ENCODE measurements around the gene PSMB10. TPM values are rescaled to one million over a fixed set of nuclear protein-coding genes. Genes with fewer than 3 reads are reported as not detected.

The PSMB10 gene
- total RNA-seq, 1 experiment from 2014 or later = 24.5 TPM

- H3K27ac ChIP-seq (ENCODE audit: insufficient read length, low read depth, low read length) = no peak within 1 kb of the TSS
- no peak within 1 kb of the TSS for H2BK120ac ChIP-seq (ENCODE audit: low read depth, low read length, poor library complexity, severe bottlenecking)
- H2BK15ac ChIP-seq (ENCODE audit: low read depth, low read length) = no peak within 1 kb of the TSS
- H2AK5ac ChIP-seq (ENCODE audit: insufficient read length, low read length) = no peak within 1 kb of the TSS
- H3K23me2 ChIP-seq (ENCODE audit: insufficient read length, low read depth, low read length, poor library complexity, severe bottlenecking) = no peaks in the 10 kb centered on the region
- TF ChIP-seq CTCF (conservative IDR thresholded peaks at IDR 0.05) = no peak
- no peak within 1 kb of the TSS for H3K9ac ChIP-seq (ENCODE audit: extremely low read depth, insufficient read length, low read length)
- WGBS (ENCODE audit: extremely low coverage, insufficient read length, low lambda C conversion rate) = no CpG with 5 or more reads among the region's 22 CpGs
- H3K9me3 Mint-ChIP-seq = no peaks in the 10 kb centered on the region
- no peak within 1 kb of the TSS for H3K18ac ChIP-seq (ENCODE audit: insufficient read length, low read depth, low read length)
- no peaks in the 10 kb centered on the region for H3K4me1 ChIP-seq (ENCODE audit: insufficient read depth, low read length)
- H4K20me1 ChIP-seq (ENCODE audit: control insufficient read depth, insufficient read depth, insufficient read length) = no peaks in the 10 kb centered on the region
- no peaks in the 10 kb centered on the region for H3K27me3 ChIP-seq (ENCODE audit: insufficient read depth, low read length)
- H3K56ac ChIP-seq (ENCODE audit: insufficient read length, low read depth, low read length) = no peak within 1 kb of the TSS
- H3K27ac Mint-ChIP-seq = peak within 1 kb of the TSS; percentile 84 to 97 (median 91)
- no peak within 1 kb of the TSS for H2BK12ac ChIP-seq (ENCODE audit: insufficient read length, low read depth, low read length)
- no peaks in the 10 kb centered on the region for H3K79me1 ChIP-seq (ENCODE audit: insufficient read depth, low read depth, low read length, poor library complexity, severe bottlenecking)
- H3K27me3 Mint-ChIP-seq (ENCODE audit: low read depth) = no peaks in the 10 kb centered on the region; the same call in none of the 2 replicates
- peaks cover 17 to 42% (median 41%) of the 10 kb centered on the region in 3 experiments for H3K36me3 Mint-ChIP-seq (ENCODE audit: insufficient read depth in 1 of 3, low read depth in 3 of 3)
- no peak within 1 kb of the TSS for H2BK5ac ChIP-seq (ENCODE audit: insufficient read length, low read length)
- H3K79me2 ChIP-seq (ENCODE audit: insufficient read depth, low read length) = no peaks in the 10 kb centered on the region
- no peak within 1 kb of the TSS for H2AFZ ChIP-seq (ENCODE audit: low read length)
- no peak within 1 kb of the TSS for H4K91ac ChIP-seq (ENCODE audit: insufficient read length, low read depth, low read length)
- peak within 1 kb of the TSS in 1 of 2 experiments; percentile 68; a peak in 4 of 5 replicates for H3K4me3 Mint-ChIP-seq
- no peak within 1 kb of the TSS for H2BK20ac ChIP-seq (ENCODE audit: low read depth, low read length, poor library complexity, severe bottlenecking)
- DNase-seq = peak; percentile 96
- no peaks in the 10 kb centered on the region for H3K9me3 ChIP-seq (ENCODE audit: control insufficient read depth, low read depth, low read length)
- H3K14ac ChIP-seq (ENCODE audit: insufficient read depth, low read length) = no peak within 1 kb of the TSS
- H4K5ac ChIP-seq (ENCODE audit: insufficient read length, low read depth, low read length) = no peak within 1 kb of the TSS
- no peak within 1 kb of the TSS for H3K23ac ChIP-seq (ENCODE audit: insufficient read length, low read depth, low read length)
- no peak within 1 kb of the TSS for H3K4me2 ChIP-seq (ENCODE audit: insufficient read depth, insufficient read length, low read length)
- H3K4me1 Mint-ChIP-seq = peaks cover 13 to 28% of the 10 kb centered on the region in 2 experiments
- no peak within 1 kb of the TSS for H4K8ac ChIP-seq (replicated peaks; ENCODE audit: insufficient read length, low read depth, low read length)
- no peak within 1 kb of the TSS for H3K4ac ChIP-seq (ENCODE audit: low read depth, low read length)
- H3T11ph ChIP-seq (ENCODE audit: low read length) = no peak within 1 kb of the TSS
Measured at GRCh38 chr16:67884684-67885083, 52.0 kb downstream of the PSMB10 start, which contains the start of gene NRN1L. Gene NRN1L (plus strand): TSS chr16:67884885. CDS start chr16:67884904, 19 bp downstream.

Other genes with a start within 250 kb of the PSMB10 start
- gene GFOD2, start 217.5 kb downstream of the PSMB10 start, total RNA-seq (2021) = 20.1 and 21.8 TPM in 2 replicates
- gene RANBP10, start 130.3 kb downstream of the PSMB10 start, total RNA-seq (2021) = 15.5 and 15.6 TPM in 2 replicates
- gene TSNAXIP1, start 130.0 kb downstream of the PSMB10 start, total RNA-seq (2021) = 1.1 and 1.3 TPM in 2 replicates
- gene THAP11, start 94.5 kb downstream of the PSMB10 start, total RNA-seq (2021) = 48.7 and 48.9 TPM in 2 replicates
- gene NUTF2, start 89.9 kb downstream of the PSMB10 start, total RNA-seq (2021) = 190 and 198 TPM in 2 replicates
- 60.9 and 65.9 TPM in 2 replicates for gene CENPT, start 89.2 kb downstream of the PSMB10 start, total RNA-seq (2021)
- gene EDC4, start 63.8 kb downstream of the PSMB10 start, total RNA-seq (2021) = 99.5 and 106 TPM in 2 replicates
- 2.0 and 2.7 TPM in 2 replicates for gene NRN1L, start 52.0 kb downstream of the PSMB10 start, total RNA-seq (2021)
- 28.6 and 29.1 TPM in 2 replicates for gene PSKH1, start 43.6 kb downstream of the PSMB10 start, total RNA-seq (2021)
- gene CTRL, start 5.0 kb downstream of the PSMB10 start, total RNA-seq (2021) = 2.7 and 3.3 TPM in 2 replicates
- gene LCAT, start 7.3 kb upstream of the PSMB10 start, total RNA-seq (2021) = 17.7 and 17.8 TPM in 2 replicates
- 46.7 and 51.1 TPM in 2 replicates for gene SLC12A4, start 31.8 kb upstream of the PSMB10 start, total RNA-seq (2021)
- gene DPEP3, start 43.6 kb upstream of the PSMB10 start, total RNA-seq (2021) = 0.59 and 0.68 TPM in 2 replicates
- not detected in 2 replicates for gene DPEP2, start 62.6 kb upstream of the PSMB10 start, total RNA-seq (2021)
- not detected in 2 replicates for gene DPEP2NB, start 79.1 kb upstream of the PSMB10 start, total RNA-seq (2021)
- 21.8 and 22.9 TPM in 2 replicates for gene DDX28, start 86.4 kb upstream of the PSMB10 start, total RNA-seq (2021)
- 26.0 and 28.5 TPM in 2 replicates for gene DUS2, start 86.4 kb upstream of the PSMB10 start, total RNA-seq (2021)
- gene NFATC3, start 148.5 kb upstream of the PSMB10 start, total RNA-seq (2021) = 31.6 and 33.0 TPM in 2 replicates